WTC11 (cell line): Measurements from ENCODE around the gene PAEP.

ENCODE experiments used
- ELF4 ChIP-seq: sonication (generic); formaldehyde crosslinking; IDR thresholded peaks from 2 replicates; pipeline ENCODE4 v1.8.1; 2022; ENCODE audit warnings: low read depth, mild to moderate bottlenecking, moderate library complexity, missing genetic modification reagents
- TF ChIP-seq, protein P1 (sequence below): fragments of 200-600 bp; IDR thresholded peaks from 2 replicates; pipeline ENCODE4 v1.8.0; 2022; ENCODE audit warnings: antibody characterized with exemption

DNA sequence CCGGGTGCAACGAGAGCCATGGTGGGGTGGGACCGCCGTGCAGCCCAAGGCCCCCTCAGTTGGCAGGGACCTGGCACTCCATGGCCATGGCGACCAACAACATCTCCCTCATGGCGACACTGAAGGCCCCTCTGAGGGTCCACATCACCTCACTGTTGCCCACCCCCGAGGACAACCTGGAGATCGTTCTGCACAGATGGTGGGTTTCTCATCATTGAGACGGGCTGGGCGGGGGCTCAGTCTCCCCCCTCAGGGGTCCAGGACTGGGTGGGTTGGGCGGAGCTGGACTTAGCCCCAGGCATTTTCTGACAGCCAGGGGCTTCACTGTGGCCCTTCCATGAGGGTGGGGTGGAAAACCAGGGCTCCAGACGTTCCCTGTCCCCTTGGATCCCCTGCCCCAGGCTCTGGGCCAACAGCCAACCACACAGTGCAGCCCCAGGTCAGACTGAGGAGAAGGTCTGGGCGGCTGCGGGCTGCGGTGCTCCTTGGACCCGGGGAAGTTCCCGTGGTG is 734 bp downstream of the PAEP start:
- TF ChIP-seq, protein P1, sequence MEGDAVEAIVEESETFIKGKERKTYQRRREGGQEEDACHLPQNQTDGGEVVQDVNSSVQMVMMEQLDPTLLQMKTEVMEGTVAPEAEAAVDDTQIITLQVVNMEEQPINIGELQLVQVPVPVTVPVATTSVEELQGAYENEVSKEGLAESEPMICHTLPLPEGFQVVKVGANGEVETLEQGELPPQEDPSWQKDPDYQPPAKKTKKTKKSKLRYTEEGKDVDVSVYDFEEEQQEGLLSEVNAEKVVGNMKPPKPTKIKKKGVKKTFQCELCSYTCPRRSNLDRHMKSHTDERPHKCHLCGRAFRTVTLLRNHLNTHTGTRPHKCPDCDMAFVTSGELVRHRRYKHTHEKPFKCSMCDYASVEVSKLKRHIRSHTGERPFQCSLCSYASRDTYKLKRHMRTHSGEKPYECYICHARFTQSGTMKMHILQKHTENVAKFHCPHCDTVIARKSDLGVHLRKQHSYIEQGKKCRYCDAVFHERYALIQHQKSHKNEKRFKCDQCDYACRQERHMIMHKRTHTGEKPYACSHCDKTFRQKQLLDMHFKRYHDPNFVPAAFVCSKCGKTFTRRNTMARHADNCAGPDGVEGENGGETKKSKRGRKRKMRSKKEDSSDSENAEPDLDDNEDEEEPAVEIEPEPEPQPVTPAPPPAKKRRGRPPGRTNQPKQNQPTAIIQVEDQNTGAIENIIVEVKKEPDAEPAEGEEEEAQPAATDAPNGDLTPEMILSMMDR, result no peak
- no peak for TF ChIP-seq ELF4
